ENCODE results near the gene UGT1A6.

DNA sequence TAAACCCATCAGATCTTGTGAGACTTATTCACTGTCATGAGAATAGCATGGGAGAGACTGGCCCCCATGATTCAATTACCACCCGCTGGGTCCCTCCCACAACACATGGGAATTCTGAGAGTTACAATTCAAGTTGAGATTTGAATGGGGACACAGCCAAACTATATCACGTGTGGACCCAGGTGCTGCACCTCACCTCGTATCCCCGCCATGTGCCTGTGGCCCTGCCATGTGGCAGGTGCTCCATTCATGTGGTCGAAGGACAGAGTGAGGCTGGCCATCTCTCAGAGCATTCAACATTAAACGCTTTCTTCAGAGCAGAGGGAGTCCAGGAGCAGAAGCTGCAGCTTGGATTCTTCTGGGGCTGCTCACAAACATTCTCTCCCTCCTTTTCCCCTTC, 117.7 kb downstream of the UGT1A6 start:
- TF ChIP-seq POLR2AphosphoS5 (IDR thresholded peaks at IDR 0.05; ENCODE audit: low read depth, low read length) (no peak), MYC (CRISPR knock-in tag; IDR thresholded peaks at IDR 0.05; ENCODE audit: borderline replicate concordance) (no peak)

All from HepG2 (cell line).